ENCODE measurements around the gene MIS12.

The MIS12 gene

GRCh38 chr17:5536866-5537650 is 50.7 kb downstream of the MIS12 start:
- Histone ChIP-seq H3K4me3 (replicated peaks; ENCODE audit: insufficient read depth, low read length) (no peak overlapping the region), H3K27me3 (ENCODE audit: insufficient read depth, poor library complexity, severe bottlenecking) (no peaks in the 10 kb centered on the region), H3K27ac (replicated peaks) (no peak overlapping the region)
- no peak for DNase-seq (ENCODE audit: low read depth in 1 of 2, low spot score in 1 of 2)
- TF ChIP-seq, protein P1, sequence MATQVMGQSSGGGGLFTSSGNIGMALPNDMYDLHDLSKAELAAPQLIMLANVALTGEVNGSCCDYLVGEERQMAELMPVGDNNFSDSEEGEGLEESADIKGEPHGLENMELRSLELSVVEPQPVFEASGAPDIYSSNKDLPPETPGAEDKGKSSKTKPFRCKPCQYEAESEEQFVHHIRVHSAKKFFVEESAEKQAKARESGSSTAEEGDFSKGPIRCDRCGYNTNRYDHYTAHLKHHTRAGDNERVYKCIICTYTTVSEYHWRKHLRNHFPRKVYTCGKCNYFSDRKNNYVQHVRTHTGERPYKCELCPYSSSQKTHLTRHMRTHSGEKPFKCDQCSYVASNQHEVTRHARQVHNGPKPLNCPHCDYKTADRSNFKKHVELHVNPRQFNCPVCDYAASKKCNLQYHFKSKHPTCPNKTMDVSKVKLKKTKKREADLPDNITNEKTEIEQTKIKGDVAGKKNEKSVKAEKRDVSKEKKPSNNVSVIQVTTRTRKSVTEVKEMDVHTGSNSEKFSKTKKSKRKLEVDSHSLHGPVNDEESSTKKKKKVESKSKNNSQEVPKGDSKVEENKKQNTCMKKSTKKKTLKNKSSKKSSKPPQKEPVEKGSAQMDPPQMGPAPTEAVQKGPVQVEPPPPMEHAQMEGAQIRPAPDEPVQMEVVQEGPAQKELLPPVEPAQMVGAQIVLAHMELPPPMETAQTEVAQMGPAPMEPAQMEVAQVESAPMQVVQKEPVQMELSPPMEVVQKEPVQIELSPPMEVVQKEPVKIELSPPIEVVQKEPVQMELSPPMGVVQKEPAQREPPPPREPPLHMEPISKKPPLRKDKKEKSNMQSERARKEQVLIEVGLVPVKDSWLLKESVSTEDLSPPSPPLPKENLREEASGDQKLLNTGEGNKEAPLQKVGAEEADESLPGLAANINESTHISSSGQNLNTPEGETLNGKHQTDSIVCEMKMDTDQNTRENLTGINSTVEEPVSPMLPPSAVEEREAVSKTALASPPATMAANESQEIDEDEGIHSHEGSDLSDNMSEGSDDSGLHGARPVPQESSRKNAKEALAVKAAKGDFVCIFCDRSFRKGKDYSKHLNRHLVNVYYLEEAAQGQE (IDR thresholded peaks at IDR 0.05; ENCODE audit: insufficient replicate concordance, low read depth): no peak

DNA sequence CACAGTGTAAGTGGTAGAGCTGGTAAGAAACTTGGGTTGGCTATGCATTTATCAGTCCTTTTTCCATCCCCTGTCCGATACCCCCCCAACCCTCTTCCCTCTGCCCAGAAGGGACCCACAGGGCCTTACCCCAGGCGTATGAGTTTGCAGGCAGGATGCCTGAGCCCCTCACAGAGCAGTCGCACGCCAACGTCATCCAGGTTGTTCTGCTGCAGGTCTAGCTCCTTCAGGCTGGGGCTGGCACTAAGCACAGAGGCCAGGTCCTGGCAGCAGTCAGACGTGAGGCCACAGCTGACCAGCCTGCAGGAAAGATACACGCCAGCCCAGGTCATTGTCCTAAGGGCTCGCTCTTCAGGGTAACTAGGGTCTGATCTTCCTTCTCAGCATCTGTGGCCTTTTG is 52.9 kb downstream of the MIS12 start:
- DNase-seq (ENCODE audit: low read depth in 1 of 2, low spot score in 1 of 2): no peak
- Histone ChIP-seq H3K27ac (replicated peaks) (no peak overlapping the region), H3K4me3 (replicated peaks; ENCODE audit: insufficient read depth, low read length) (no peak overlapping the region), H3K27me3 (ENCODE audit: insufficient read depth, poor library complexity, severe bottlenecking) (no peaks in the 10 kb centered on the region)
- TF ChIP-seq POLR2AphosphoS5 (IDR thresholded peaks at IDR 0.05; ENCODE audit: low read depth): no peak
- no peak for TF ChIP-seq SPI1 (IDR thresholded peaks at IDR 0.05; ENCODE audit: borderline replicate concordance, low read depth)
- no peak for TF ChIP-seq GABPA (IDR thresholded peaks at IDR 0.05; ENCODE audit: low read depth)

- DNase-seq (ENCODE audit: low read depth in 1 of 2, low spot score in 1 of 2): no peak
Observed at GRCh38 chr17:5540321-5540720, 54.0 kb downstream of the MIS12 start.

More at GRCh38 chr17:5540321-5540720, 54.0 kb downstream of the MIS12 start:
- Histone ChIP-seq H3K27ac (replicated peaks) (no peak overlapping the region), H3K27me3 (ENCODE audit: insufficient read depth, poor library complexity, severe bottlenecking) (no peaks in the 10 kb centered on the region), H3K4me3 (replicated peaks; ENCODE audit: insufficient read depth, low read length) (no peak overlapping the region)
- no peak for TF ChIP-seq SPI1 (IDR thresholded peaks at IDR 0.05; ENCODE audit: borderline replicate concordance, low read depth)
- no peak for TF ChIP-seq GABPA (IDR thresholded peaks at IDR 0.05; ENCODE audit: low read depth)
- TF ChIP-seq POLR2AphosphoS5 (IDR thresholded peaks at IDR 0.05; ENCODE audit: low read depth): no peak
- TF ChIP-seq, protein P1 (IDR thresholded peaks at IDR 0.05; ENCODE audit: insufficient replicate concordance, low read depth): no peak
- no peak for TF ChIP-seq CTCF (IDR thresholded peaks at IDR 0.05; ENCODE audit: insufficient read depth, low read length)

All from HL-60 (cell line).